Stimulated activated CD8-positive, alpha-beta memory T cell treated with anti-CD3 and anti-CD28 coated beads, Interleukin-15, amount 100 ng/mL, for 24 hours (primary cell): Measurements from ENCODE around the gene PAX5.

Experiments
- DNase-seq: peaks from one replicate; pipeline ENCODE4 v3.0.0-alpha.2; 2020; ENCODE audit warnings: low read depth

Gene PAX5

DNA sequence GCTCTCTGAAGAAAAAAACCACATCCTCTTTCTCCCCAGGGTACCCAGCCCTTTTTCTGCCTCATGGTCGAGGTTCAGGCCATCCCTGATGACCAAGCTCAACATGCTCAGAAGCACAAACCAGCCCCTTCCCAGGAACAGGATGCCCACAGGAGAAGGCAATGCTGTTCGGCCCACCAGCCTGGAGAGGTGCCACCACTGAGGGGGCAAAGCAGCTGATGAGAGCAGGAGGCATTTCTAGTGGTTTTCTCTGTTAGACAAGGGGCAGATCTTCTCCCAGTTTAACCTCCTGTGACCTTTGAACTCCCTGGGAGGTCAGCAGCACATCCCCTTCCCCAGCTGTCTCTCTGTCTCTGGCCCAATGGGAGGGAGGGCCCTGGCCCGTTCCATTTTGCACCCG lies 73.0 kb downstream of the PAX5 start:
- no peak for DNase-seq

DNA sequence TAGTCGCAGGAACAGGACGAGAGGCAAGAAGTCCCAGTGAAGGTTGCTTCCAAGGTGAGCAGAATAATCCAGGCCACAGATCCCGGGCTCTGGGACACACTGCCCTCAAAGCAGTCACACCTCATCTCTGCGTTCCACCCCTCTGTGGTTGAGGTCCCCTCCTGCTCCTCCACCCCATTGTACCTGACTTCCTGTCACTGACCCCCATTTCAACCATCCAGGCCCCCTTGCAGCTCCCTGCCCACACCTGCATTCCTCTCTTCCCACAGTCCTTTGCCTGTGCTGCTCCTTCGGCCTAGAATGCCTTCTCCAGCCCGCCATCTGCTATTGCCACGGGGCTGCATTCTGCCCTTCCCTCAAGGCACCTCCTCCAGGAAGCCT lies 73.5 kb downstream of the PAX5 start:
- DNase-seq, result no peak

DNA sequence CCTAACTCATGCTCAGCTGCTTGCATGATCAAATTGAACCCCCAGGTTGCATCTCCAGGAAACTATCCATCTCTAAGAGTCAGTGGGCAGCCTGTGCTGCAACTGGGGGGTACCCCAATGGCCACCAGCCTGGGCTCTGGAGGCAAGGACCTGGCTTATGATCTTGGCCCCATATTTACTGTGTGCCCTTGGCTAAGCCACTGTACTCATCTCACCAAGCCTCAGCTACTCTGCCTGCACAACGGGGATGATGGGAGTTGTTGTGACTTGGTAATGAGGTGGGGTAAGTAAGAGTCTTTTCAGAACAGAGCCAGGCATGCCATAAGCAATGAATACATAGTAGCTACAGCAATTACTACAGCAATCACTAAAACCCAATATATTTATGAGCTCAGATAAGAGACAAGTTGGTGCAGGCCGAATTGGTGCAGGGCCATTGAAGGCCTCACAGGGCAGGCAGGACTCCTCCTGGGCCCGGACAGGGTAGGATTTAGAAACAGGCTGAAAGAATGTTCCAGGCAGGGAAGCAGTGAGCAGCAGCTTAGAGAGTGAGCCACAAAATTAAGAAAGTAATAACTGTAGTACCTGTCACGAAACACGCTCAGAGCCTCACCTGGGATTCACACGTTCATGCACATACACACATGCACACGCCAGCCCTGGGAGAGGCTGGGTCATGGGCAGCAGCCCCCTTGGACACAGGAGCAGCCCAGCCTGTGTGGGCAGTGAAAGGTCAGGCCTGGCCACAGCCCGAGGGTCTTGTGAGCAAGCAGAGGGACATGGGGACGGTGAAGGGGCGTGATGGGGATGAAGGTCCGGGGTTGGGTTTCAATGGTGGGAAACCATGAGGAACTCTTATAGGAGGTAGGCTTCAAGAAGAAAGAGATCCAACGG lies 74.1 kb downstream of the PAX5 start:
- DNase-seq, result no peak

DNA sequence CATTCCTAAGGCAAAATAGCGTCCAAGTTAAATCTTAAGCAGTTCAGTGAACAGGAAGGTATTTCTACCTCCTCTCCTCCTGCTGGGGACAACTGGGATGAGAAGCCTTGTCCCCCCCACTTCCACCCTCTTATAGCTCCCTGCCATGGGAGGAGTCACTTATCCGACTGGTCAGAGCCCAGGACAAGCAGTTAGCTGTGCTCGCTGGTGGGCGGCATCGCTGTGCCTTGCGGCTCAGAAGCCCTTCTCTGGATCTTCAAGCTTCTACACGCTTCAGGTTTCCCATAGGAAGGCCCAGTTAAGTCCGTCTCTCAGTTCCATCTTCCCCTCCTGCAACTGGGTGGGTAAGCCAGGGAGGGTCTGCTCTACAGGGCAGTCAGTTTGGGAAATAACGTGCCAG lies 77.2 kb downstream of the PAX5 start:
- no peak for DNase-seq

DNA sequence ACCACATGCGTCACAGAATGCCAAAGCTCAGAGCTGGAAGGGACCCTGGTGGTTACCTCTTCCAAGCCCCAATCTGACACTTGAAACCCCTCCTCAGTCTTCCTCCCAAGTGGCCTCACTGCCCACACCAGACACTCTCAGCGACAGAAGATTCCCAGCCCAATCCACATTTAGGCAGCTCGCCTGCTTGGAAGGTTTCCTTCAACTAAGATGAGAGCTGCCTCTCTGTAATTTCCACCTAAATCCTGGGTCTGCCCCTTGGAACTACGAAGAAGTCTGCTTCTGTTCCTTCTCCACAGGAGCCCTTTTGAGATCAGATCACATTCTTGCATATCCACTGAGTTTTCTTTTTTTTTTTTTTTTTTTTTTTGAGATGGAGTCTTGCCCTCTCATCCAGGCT lies 83.7 kb downstream of the PAX5 start:
- DNase-seq, result no peak

DNA sequence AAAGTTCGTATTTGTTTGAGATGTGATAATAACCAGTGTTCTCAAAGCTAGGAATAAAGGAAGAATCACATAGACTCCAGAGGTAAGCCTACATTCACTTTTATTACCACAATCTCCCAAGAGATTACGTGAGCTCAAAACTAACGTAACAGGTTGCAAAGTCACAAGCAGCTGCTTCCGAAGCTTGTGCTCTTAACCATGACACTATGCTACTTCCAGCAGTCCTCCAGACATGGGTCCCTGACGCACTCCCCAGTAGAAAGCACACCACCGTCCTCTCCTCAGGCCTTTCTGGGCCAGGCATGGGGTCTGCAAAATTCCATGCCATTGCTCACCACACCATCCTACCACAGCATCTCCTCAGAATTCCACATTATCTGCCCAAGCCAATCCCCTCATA lies 84.6 kb downstream of the PAX5 start:
- DNase-seq, result no peak

DNA sequence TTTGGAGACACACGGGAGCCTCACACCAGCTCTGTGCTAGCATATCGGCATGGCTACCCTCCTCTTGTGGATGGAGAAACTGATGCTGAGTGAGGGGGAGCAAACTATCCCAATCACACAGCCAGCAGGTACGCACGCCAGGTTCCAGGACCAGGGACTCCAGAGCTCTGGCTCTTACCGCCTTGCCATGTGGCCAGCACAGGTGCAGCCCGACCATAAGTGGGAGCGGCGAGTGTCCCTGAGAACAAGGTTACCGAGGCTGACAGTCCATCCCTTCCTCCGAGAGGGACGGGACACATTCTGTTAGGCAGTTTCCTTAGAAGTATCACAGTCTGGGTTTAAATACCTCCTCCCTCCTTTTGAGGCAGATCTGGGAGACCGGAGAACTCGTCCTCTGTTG lies 86.0 kb downstream of the PAX5 start:
- DNase-seq, result no peak

DNA sequence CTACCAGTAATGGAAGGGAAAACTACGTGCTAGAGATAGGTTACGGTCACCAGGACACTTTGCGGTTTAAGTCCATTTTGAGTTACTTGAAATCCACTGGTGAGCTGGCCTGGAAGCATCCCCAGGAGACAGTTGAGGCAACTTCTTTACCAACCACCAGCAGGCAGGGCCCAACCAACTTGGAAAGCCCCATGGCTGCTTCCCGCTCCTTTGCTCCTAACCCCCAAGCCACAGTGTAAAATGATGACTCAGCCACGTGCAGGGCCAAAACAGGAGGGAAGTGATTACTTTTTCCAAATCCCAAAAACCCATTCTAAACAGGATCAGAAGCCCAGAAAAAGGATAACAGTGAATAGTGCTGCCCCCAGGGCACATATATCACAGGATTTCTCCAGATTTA lies 87.4 kb downstream of the PAX5 start:
- no peak for DNase-seq

DNA sequence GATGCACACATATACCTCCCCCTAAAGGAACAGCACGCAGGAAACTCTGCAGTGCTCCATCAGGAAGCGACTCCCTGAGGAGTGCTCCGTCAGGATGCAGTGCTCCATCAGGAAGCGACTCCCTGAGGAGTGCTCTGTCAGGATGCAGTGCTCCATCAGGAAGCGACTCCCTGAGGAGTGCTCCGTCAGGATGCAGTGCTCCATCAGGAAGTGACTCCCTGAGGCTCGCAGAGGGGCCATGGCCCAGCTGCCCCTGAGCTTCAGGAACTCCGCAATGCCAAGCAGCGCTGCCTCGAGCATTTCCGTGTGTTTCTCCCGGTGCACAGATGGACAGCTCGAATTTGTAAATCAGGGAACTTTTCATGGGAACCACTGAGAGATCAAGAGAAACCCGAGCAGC lies 88.1 kb downstream of the PAX5 start:
- no peak for DNase-seq

DNA sequence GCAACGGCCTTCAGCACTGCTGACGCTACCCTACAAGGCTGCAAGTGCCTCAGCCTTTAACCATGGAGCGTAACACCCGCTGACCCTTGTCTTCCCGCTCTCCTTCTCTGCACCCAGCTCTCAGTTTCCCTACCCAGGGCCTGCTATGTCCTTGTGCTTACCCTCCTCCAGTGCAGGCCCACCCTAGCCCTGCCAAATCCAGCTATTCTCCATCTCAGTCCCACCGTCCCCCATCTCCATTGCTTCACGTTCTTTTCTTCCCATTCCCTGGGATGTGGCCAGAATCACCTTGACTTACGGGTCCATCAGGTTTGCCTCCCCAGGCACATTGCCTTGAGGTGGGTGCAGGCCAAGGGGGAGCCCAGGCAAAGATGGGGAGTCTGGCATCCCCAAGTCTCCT lies 91.2 kb downstream of the PAX5 start:
- DNase-seq, result no peak

DNA sequence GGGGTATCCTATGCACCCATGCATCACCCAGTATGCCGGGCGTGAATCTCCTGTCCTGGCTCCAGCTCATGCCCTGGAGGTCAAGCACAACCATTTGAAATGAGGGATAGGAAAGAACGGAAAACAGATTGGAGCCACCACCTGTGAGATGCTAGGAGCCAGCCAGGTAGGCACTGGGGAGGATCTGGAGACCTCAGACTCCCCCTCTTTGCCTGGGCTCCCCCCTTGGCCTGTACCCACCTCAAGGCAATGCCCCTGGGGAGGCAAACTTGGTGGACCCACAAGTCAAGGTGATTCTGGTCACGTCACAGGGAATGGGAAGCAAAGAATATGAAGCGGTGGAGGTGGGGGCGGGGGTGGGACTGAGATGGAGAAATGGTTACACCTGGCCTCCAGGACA lies 92.6 kb downstream of the PAX5 start:
- DNase-seq, result no peak

DNA sequence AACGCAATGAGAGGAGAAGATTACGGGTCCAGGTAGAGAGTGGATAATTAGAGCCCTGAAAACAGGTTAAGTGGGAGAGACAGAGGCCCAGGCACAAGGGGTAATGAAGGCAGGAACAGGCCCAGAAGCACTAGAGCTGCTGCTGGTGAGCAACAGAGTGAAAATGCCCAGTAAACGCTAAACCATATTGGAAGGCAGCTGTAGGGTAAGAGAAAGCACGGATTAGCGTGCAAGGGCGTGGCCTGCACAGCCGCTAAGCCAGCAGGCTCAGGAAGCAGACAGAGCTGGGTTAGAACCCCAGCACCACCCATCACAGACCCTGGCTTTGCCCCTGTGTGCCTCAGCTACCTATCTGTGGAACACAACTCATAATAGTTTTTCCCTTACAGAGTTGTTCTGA lies 93.2 kb downstream of the PAX5 start:
- no peak for DNase-seq

DNA sequence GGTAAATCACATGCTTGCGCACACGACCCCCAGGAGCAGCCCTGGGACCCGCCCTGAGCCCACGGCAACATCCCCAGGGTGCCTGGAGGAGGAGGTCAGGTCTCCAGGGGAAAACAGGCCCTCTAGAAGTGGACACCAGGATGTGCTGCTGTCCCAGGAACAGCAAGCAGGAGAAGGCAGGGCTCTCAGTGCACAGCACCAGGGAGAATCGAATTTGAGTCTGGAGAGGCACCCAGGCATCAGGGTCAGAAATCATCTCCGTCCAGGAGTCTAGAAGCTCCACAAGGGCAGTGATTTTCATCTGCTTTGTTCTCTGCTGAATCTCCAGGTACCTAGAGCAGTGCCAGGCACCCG lies 93.6 kb downstream of the PAX5 start:
- DNase-seq, result no peak

DNA sequence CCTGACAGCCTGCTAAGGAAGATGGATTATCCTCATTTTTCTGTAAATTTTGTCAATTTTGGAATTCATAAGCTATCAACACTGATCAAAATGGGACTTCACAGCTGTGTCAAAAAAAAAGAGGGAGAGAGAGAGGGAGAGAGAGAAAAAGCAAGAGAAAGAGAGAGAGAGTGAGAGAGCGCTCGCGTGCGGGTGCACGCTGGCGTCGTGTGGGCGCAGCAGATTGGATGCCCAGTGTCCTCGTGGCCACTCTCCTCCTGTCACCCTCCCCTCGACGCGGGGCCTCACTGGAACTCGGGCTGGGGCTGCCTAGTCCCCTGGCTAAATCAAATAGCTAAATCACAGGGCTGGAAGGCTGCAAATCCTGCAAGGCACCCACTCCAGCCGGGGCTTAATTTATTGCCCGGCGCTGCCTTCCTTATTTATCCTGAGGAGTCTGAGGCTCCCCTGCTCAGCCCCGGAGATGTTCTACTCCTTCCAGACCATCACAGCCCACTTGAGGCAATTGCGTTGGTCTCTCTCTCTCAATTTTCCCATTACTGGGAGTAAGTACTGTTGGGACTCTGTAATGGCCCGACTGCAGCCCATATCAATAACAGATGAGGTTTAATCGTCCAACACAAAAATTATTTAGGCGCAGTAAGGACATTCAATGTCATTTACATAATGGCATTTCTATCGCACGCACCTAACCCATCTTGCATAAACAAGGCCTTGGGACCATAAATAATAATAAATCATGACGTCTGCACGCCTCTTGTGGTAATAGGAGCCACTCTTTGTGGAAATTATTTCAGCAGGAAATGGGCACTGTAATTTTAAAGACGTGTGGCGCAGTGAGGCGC lies 94.2 kb downstream of the PAX5 start:
- no peak for DNase-seq

DNA sequence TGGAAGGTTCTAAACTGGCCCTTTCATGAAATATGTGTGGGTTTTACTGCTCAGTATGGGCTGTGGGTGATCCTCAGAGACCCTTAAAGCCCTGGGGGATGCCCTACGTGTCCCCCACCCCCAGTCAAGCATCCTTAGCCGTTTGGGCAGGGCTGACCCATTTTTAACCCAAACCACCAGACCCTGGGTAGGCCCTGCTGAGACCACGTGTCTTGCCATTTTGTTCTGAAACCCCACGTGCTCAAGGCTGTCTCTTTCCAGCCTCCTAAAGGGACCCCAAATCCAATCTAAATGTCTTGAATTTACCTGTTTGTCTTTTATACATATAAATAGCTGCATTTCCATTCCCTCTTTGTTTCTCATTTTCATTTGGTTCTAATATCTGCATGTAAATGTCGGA lies 94.9 kb downstream of the PAX5 start:
- DNase-seq, result no peak

DNA sequence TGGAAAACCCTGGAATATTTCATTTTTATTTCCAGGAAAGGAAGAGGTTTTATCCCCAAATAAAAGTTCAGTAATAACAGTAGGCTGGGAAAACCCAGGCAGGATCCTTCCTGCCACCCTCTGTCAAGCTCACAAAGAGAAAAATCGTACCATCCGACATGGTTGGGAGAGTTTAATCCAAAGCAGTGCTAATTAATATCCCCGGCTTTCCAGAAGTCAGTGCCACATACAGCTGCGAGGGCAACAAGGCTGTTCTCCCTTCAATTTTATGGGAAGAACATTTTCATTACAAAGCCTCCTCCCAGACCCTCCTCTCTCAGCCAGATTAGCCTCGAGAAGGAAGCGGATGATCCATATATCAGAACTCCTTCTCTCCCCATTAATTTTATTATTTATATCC lies 95.5 kb downstream of the PAX5 start:
- no peak for DNase-seq

DNA sequence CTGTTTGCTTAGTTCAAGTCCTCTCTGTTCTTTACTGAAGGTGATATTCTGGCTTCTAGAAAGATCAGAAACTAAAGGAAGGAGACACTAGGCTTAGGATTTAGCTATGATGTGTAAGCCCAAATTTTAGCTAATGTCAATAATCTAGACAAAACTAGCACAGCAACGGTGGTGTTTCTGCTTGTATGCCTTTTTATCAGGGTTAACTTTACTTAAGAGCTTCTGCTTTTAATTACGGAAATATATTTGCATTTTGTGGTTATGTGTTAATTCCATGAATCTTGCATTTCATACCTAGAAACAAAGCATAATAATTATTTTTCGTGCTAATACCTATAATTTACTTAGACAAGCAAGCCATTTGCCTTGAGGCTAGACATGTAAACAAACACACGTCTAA lies 96.1 kb downstream of the PAX5 start:
- no peak for DNase-seq

DNA sequence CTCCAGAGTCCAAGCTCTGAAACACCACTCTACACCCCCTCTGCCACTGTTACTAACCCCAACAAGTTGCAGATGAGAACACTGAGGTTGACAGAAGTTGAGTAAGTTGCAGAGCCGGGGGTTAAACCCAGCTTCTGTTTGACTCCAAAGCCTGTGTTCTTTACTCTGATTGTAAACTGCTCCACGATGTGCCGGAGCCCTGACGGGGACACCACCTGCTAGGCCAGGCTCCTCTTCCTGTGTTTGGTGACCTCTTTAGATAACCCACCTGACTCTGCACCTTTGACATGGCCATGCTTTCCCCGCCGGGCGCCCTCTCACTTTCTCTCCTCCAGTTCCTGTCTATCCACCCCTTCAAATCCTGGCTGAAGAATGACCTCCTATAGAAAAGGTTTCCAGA lies 96.7 kb downstream of the PAX5 start:
- DNase-seq, result no peak

DNA sequence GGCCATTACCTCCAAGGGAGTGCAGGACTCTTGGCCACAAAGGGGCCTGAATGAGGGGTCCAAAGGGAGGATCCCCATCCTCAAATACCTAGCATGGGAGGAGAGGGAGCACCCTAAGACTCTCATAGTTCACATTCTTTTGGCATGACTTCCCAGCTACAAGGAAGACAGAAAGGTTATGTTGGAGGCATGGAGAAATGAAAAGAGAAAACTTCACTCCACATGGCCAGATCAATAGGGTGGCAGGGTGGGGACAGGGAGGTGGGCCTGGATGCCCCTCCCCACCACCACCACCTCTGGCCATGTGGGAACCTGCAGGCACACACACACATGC lies 97.6 kb downstream of the PAX5 start:
- DNase-seq, result no peak

DNA sequence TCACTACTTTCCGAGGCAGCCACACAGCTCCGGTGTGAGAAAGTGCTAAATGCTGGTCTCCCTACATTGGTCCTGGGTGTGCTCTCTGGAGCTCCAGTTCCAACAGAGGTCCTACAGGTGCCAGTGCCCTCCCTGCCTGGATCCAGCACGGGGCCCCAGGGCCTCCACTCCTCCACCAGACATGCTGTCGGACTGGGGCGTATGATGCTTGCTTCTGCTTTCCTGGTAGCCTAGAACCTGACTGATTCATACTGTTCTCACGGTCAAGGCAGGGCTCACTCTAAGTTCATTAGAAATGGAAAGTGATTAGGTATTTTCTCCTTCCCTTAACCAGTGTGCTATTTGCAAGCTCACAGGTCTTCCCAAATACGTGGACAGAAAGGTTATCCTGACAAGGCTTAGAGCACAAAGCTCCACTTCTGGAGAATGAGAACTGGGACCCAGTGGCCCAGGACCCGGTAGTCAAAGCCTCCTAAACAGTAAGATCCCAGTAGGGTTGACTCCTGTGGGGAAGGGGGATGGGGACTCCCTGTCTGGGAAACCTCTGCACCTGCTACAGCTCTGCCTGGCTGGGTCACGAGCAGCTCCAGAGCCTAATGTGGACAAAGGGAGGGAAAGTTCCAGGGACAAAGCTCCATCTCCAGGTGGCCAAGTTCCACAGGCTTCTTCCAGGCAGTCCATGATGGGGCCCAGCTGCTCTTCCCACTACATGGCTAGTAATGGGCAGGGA lies 98.1 kb downstream of the PAX5 start:
- no peak for DNase-seq

DNA sequence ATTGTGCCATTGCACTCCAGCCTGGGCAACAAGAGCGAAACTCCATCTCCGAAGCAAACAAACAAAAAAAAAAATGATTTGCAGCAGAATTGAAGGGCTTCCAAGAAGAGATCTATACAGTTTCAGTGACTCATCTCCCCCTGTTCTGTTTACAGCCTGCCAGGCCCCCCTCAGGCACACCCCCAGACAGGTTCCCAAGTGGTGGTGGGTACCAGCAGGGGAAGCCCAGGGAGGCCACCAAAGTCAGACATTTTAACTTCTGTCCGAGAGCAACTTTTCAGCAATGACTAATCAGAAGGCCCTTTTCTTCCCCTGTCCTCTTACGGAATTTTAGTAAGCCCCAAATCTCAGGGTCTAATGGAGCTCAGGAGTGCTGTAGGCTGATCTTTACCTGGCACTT lies 98.7 kb downstream of the PAX5 start:
- no peak for DNase-seq

DNA sequence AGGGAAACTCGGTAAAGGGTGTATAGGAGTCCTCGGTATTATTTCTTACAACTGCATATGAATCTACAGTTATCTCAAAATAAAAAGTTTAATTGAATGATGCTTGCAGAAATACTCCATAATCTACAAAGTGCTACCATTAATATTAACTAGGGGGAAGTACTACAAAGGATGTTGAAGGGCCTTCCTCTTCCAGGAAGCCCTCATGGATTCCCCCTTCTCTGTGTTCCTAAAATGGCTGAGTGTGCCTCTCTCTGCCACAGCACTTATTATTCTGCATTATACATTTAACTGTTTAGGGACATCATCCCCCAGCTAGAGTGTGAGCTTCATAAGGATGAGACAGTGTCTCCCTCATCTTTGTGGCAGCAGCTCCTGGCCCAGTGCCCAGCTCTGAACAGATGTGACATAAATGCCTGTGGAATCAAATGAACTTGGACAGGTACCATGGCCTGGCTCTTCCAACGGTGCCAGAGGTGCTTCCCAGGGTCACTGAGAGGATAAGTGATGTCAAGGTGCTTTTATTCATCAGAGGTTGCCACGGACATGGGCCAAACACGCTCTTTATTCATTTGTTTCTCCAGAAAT lies 99.5 kb downstream of the PAX5 start:
- no peak for DNase-seq
